GM13977 (cell line): ENCODE results near the gene CCSER1.
"Not testable (repeated sequence)": the region's sequence is repeated elsewhere in the genome, so short reads cannot be mapped to it uniquely, and the experiment has no call there.

Experiments used
- DNase-seq: peaks from one replicate; pipeline ENCODE4 v3.0.0; 2012; ENCODE audit warnings: low spot score
- CTCF ChIP-seq: IDR thresholded peaks from 2 replicates; pipeline ENCODE4 v1.5.1; 2012; ENCODE audit warnings: mild to moderate bottlenecking, control low read depth; ENCODE audit not compliant: insufficient read depth; ENCODE audit errors: extremely low read depth, missing control alignments
- in situ Hi-C: fragments of 300-500 bp; cut with MboI; formaldehyde crosslinking; loops from one replicate; pipeline ENCODE4 v1.12.0; 2022; ENCODE audit warnings: low sequenced_read_pairs, low pct_unique_long_range_greater_than_20kb, mixed read lengths, inconsistent platforms; ENCODE audit not compliant: unreplicated experiment

Gene CCSER1

GRCh38 chr4:90476019-90476418 is 348.8 kb downstream of the CCSER1 start:
- in situ Hi-C loops, result no loop called here
- TF ChIP-seq CTCF, result no peak
- DNase-seq, result no peak

- DNase-seq, result no peak
- no peak for TF ChIP-seq CTCF
- in situ Hi-C loops, result no loop called here
These were observed 349.4 kb downstream of the CCSER1 start for GRCh38 chr4:90476586-90476985.

DNA sequence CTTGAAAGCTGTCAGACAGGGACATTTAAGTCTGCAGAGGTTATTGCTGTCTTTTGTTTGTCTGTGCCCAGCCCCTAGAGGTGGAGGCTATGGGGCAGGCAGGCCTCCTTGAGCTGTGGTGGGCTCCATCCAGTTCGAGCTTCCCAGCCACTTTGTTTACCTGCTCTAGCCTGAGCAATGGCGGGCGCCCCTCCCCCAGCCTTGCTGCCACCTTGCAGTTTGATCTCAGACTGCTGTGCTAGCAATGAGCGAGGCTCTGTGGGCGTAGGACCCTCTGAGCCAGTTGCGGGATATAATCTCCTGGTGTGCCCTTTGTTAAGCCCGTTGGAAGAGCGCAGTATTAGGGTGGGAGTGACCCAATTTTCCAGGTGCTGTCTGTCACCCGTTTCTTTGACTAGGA is 357.7 kb downstream of the CCSER1 start:
- DNase-seq, in situ Hi-C loops: not testable (repeated sequence)

GRCh38 chr4:90486346-90486745 is 359.2 kb downstream of the CCSER1 start:
- DNase-seq, result no peak
- TF ChIP-seq CTCF, result no peak
- in situ Hi-C loops, result no loop called here

DNA sequence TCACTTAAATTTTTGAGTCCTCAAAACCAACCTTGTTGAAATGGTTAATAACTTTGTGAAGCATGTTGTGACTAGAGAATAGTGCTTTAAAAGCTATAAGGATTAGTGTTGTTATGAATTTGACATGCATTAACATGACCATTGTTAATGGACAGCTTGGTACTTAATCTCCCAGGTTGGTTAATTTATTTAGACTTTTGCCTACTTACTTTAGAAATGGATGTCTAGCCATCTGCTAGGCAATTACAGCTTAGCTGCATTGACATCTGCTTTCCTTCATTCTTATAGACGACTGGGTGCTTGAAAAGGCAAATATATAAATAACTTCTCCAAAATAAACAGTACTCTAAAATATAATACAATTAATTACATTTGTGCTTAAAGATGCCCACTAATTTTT is 368.0 kb downstream of the CCSER1 start:
- no peak for TF ChIP-seq CTCF
- in situ Hi-C loops, result no loop called here

GRCh38 chr4:90495936-90496335 is 368.7 kb downstream of the CCSER1 start:
- in situ Hi-C loops, result no loop called here
- no peak for TF ChIP-seq CTCF
- no peak for DNase-seq

More for the DNA sequence above, 368.0 kb downstream of the CCSER1 start:
- DNase-seq, result no peak

DNA sequence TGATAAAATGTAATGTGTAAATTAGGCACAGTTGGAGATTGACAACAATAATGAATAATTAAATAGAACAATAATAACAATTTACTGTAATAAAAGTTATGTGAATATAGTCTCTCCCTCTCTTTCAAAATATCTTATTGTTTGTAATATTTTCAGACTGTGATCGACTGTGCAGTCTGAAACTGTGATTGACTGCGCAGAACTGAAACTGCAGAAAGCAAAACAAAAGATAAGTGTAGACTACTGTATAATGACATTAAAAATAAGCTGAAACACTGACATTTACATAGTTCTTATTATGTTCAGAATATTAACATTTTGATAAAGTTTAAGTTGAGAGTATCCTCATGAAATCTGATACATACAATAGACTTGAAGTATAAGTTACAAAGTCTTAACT is 371.0 kb downstream of the CCSER1 start:
- no peak for DNase-seq
- no peak for TF ChIP-seq CTCF
- in situ Hi-C loops, result no loop called here
